ENCODE data around the gene MYO18B. TPM values are rescaled to one million over a fixed set of nuclear protein-coding genes. Genes with fewer than 3 reads are reported as not detected.

MYO18B gene
- total and polyA plus RNA-seq, 2 of the 8 experiments (the other 6 are each of a cell fraction or from before 2014, with no cell fraction given): 0.62 to 0.78 TPM

DNA sequence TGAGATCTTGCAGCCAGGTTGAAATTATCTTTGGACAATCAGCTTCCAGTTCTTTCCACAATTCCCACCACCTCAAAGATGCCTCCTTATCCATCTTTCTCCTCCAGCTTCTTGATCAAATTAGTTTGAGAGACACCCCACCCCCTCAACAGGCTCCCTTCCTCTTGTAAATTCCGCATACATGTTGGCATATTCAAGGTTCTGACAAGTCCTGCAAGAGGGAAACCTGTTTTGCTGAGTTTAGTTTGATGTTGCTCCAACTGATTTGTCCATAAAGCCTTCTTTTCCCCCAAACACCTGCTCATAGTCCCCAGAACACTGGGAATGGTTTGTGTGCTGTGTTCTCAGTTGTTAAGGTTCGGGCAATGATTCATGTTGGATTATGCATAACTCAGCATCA is 73.6 kb downstream of the MYO18B start (continued):
- no peak for TF ChIP-seq RNF2 (IDR thresholded peaks at IDR 0.05; ENCODE audit: borderline replicate concordance, low read depth, low read length, missing control alignments, poor library complexity, severe bottlenecking)
- TF ChIP-seq CEBPB (IDR thresholded peaks at IDR 0.05; ENCODE audit: low read depth, low read length): no peak
- TF ChIP-seq, protein P1, sequence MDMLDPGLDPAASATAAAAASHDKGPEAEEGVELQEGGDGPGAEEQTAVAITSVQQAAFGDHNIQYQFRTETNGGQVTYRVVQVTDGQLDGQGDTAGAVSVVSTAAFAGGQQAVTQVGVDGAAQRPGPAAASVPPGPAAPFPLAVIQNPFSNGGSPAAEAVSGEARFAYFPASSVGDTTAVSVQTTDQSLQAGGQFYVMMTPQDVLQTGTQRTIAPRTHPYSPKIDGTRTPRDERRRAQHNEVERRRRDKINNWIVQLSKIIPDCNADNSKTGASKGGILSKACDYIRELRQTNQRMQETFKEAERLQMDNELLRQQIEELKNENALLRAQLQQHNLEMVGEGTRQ (IDR thresholded peaks at IDR 0.05; ENCODE audit: low read length): no peak
